HCT116 (cell line): ENCODE data around the gene FXYD1. TPM values are rescaled to one million over a fixed set of nuclear protein-coding genes. Genes with fewer than 3 reads are reported as not detected.

ENCODE experiments used
- ATAC-seq: fragments of 200-7000 bp; cut with Tn5 transposase; 2 replicates; pipeline ENCODE4 v1.9.1; 2020; ENCODE audit warnings: mild to moderate bottlenecking, moderate library complexity
- BruUV-seq: library from RNA; stranded (reverse); fragments of 400-500 nt; replicated peaks from 2 replicates; lab custom pipeline; 2021; lab: Mats Ljungman, UMichigan
- CTCF ChIA-PET: fragments of 300-600 bp; sonication (Branson Sonifier 250); formaldehyde crosslinking; loops from one replicate; lab custom pipeline; 2021; ENCODE audit warnings: antibody characterized with exemption; lab: Charles Lee
- POLR2A ChIA-PET: fragments of 300-600, 350-600 bp; sonication (Branson Sonifier 250); formaldehyde crosslinking; loops from one replicate; lab custom pipeline; 2021; ENCODE audit warnings: antibody characterized with exemption; lab: Charles Lee
- RAD21 ChIA-PET, 2 experiments: fragments of 300-600 bp; sonication (Branson Sonifier 250); formaldehyde crosslinking; loops; one replicate each; lab custom pipeline; 2023; ENCODE audit warnings: low total read pairs in 2 of 2; ENCODE audit not compliant: uncharacterized antibody in 2 of 2, unreplicated experiment in 2 of 2, low non-redundant PET in 1 of 2; lab: Charles Lee
- DNase-seq: peaks from one replicate; pipeline ENCODE4 v3.0.0-alpha.2; 2010; ENCODE audit warnings: low read depth, low spot score
- H2AFZ ChIP-seq: fragments of 200-600 bp; shearing (Covaris generic), sonication (generic); 2 replicates; pipeline ENCODE4 v1.6.1; 2017; ENCODE audit warnings: low read depth, mixed run types, mixed read lengths, antibody characterized with exemption, low read length; ENCODE audit not compliant: poor library complexity, severe bottlenecking
- H3K27ac ChIP-seq: 2 replicates; pipeline ENCODE4 v1.5.1; 2012; ENCODE audit warnings: low read depth, low read length
- H3K27me3 ChIP-seq: fragments of 200-600 bp; sonication (generic); 2 replicates; pipeline ENCODE4 v1.6.1; 2016; ENCODE audit warnings: mixed run types, low read length, mixed read lengths; ENCODE audit not compliant: insufficient read depth
- H3K36me3 ChIP-seq, 2 experiments: fragments of 200-500 bp in 1 of 2; fragments of 200-600 bp in 1 of 2; sonication (Bioruptor generic) in 1 of 2; sonication (generic) in 1 of 2; 2 replicates each; pipeline versions ENCODE4 v1.5.1 to v1.6.1; 2014 to 2016; ENCODE audit warnings: low read length in 2 of 2, inconsistent platforms in 1 of 2, mixed read lengths in 1 of 2, mixed run types in 1 of 2; ENCODE audit not compliant: insufficient read depth in 2 of 2, control insufficient read depth in 1 of 2
- H3K4me1 ChIP-seq, 2 experiments: fragments of 200-600 bp in 1 of 2; sonication (generic) in 1 of 2; 2 replicates each; pipeline versions ENCODE4 v1.5.1 to v1.6.1; 2012 to 2017; ENCODE audit warnings: low read length in 2 of 2, inconsistent platforms in 1 of 2, mild to moderate bottlenecking in 1 of 2, mixed read lengths in 1 of 2, mixed run types in 1 of 2, moderate library complexity in 1 of 2; ENCODE audit not compliant: insufficient read depth in 2 of 2, control insufficient read depth in 1 of 2
- H3K4me2 ChIP-seq: fragments of 200-600 bp; sonication (generic); 2 replicates; pipeline ENCODE4 v1.6.1; 2017; ENCODE audit warnings: mixed run types, low read length, mixed read lengths
- H3K4me3 ChIP-seq, 2 experiments: fragments of 200-600 bp in 1 of 2; sonication (generic) in 1 of 2; replicated peaks in 1 of 2; 2 replicates each; pipeline ENCODE4 v1.5.1; 2011 to 2016; ENCODE audit warnings: low read length in 2 of 2, control low read depth in 1 of 2, low read depth in 1 of 2, mild to moderate bottlenecking in 1 of 2, mixed read lengths in 1 of 2, mixed run types in 1 of 2
- H3K79me2 ChIP-seq: fragments of 200-600 bp; sonication (generic); 2 replicates; pipeline ENCODE4 v1.6.1; 2017; ENCODE audit warnings: mild to moderate bottlenecking, mixed run types, low read length, moderate library complexity, mixed read lengths; ENCODE audit not compliant: insufficient read depth
- H3K9ac ChIP-seq: fragments of 200-600 bp; sonication (generic); 2 replicates; pipeline ENCODE4 v1.6.1; 2016; ENCODE audit warnings: low read length, mixed read lengths
- H3K9me2 ChIP-seq: fragments of 200-600 bp; sonication (generic), shearing (Covaris generic); 2 replicates; pipeline ENCODE4 v1.6.1; 2017; ENCODE audit warnings: mixed run types, mild to moderate bottlenecking, moderate library complexity; ENCODE audit not compliant: insufficient read depth
- H3K9me3 ChIP-seq, 2 experiments: fragments of 200-500 bp in 1 of 2; fragments of 200-600 bp in 1 of 2; sonication (Bioruptor generic) in 1 of 2; sonication (generic) in 1 of 2; 2 replicates each; pipeline ENCODE4 v1.6.1; 2014 to 2017; ENCODE audit warnings: low read length in 2 of 2, mixed read lengths in 2 of 2, inconsistent platforms in 1 of 2, low read depth in 1 of 2, mild to moderate bottlenecking in 1 of 2, mixed run types in 1 of 2, moderate library complexity in 1 of 2; ENCODE audit not compliant: control insufficient read depth in 1 of 2, insufficient read depth in 1 of 2
- H4K20me1 ChIP-seq: fragments of 200-600 bp; sonication (generic), shearing (Covaris generic); 2 replicates; pipeline ENCODE4 v1.6.1; 2017; ENCODE audit warnings: mixed run types, mild to moderate bottlenecking, moderate library complexity; ENCODE audit not compliant: insufficient read depth
- ATF3 ChIP-seq: IDR thresholded peaks from 2 replicates; pipeline ENCODE4 v1.6.1; 2012
- CBX3 ChIP-seq: IDR thresholded peaks from 2 replicates; pipeline ENCODE4 v1.6.1; 2012; ENCODE audit warnings: low read depth
- ELF1 ChIP-seq: IDR thresholded peaks from 2 replicates; pipeline ENCODE4 v1.6.1; 2012; ENCODE audit warnings: low read depth, borderline replicate concordance
- EZH2 ChIP-seq: fragments of 200-600 bp; sonication (generic); IDR thresholded peaks from 2 replicates; pipeline ENCODE4 v1.6.1; 2017; ENCODE audit warnings: antibody characterized with exemption, mixed run types
- JUND ChIP-seq: IDR thresholded peaks from 2 replicates; pipeline ENCODE4 v1.6.1; 2012
- RAD21 ChIP-seq: IDR thresholded peaks from 2 replicates; pipeline ENCODE4 v1.6.1; 2012; ENCODE audit warnings: low read depth, mild to moderate bottlenecking
- REST ChIP-seq: IDR thresholded peaks from 2 replicates; pipeline ENCODE4 v1.6.1; 2012; ENCODE audit warnings: low read depth
- SP1 ChIP-seq: IDR thresholded peaks from 2 replicates; pipeline ENCODE4 v1.6.1; 2012; ENCODE audit warnings: low read depth
- ZFX ChIP-seq: fragments of 450-650 bp; IDR thresholded peaks from 2 replicates; pipeline ENCODE4 v1.6.1; 2017
- ZNF274 ChIP-seq: fragments of 200-500 bp; sonication (Bioruptor generic); IDR thresholded peaks from 2 replicates; pipeline ENCODE4 v1.6.1; 2014; ENCODE audit warnings: mild to moderate bottlenecking, low read depth, low read length, inconsistent platforms
- intact Hi-C: fragments of 100-400 bp; cut with micrococcal nuclease; formaldehyde crosslinking; loops from 2 replicates; pipeline ENCODE4 v1.10.0; 2022
- total RNA-seq: library from RNA; stranded (reverse); gene quantifications from one replicate; pipeline ENCODE4 v1.2.1, GENCODE V29; 2021; ENCODE audit not compliant: unreplicated experiment

Gene FXYD1
- total RNA-seq, 1 experiment from 2014 or later = 7.8 TPM

DNA sequence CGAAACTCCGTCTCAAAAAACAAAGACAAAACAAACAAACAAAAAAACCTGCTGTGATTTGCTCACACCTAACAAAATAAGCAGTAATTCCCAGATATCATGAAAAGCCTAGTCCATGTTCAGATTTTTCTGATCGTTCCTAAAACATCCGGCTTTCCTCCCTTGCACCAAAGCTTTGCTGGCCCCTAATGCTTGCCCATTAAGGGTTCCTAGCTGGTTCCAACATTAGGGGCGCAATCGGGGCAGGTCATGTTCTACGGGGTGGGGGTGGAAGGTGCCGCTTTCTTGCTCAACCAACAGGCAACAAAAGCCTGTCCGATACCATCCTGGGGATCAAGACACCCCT, 48.5 kb upstream of the FXYD1 start:
- no peak for TF ChIP-seq SP1
- no peak for TF ChIP-seq ATF3
- no peak for TF ChIP-seq ZFX
- TF ChIP-seq EZH2 = no peak
- TF ChIP-seq ZNF274 = no peak
- no peak for TF ChIP-seq REST
- TF ChIP-seq JUND = no peak
- TF ChIP-seq RAD21 = no peak
- no peak for TF ChIP-seq ELF1
- no peak for TF ChIP-seq CBX3
- Histone ChIP-seq H3K4me3 (no peak overlapping the region), H4K20me1 (no peaks in the 10 kb centered on the region), H3K27ac (no peak overlapping the region), H3K36me3 (no peaks in the 10 kb centered on the region), H3K9me3 (no peaks in the 10 kb centered on the region), H3K9me2 (no peaks in the 10 kb centered on the region), H3K27me3 (no peaks in the 10 kb centered on the region), H3K4me1 (peaks cover 0 to 17% of the 10 kb centered on the region in 2 experiments; a peak in 2 of 4 replicates), H3K4me2 (peak overlapping the region; percentile 33; the same call in 1 of the 2 replicates), H2AFZ (peak overlapping the region; percentile 86), H3K9ac (no peak overlapping the region), H3K79me2 (no peaks in the 10 kb centered on the region)
- CTCF ChIA-PET = interaction anchor here (0.6 to 1.0 kb wide), 2 partner anchors 9 to 20 kb away, joined by 3 read pairs; no protein-coding TSS in a partner anchor
- no peak for DNase-seq
- peak; percentile 33 for ATAC-seq
- intact Hi-C loops = loop anchor here (1.0 kb wide), 1 partner anchor 117 kb away; no protein-coding TSS in a partner anchor
- BruUV-seq = no TSS peak
- RAD21 ChIA-PET = no interaction called here
- POLR2A ChIA-PET = no interaction called here
